ENCODE measurements around the gene CHST6.

Gene CHST6

GRCh38 chr16:75502916-75503605 lies 7.8 kb upstream of the CHST6 start:
- no peak for DNase-seq

GRCh38 chr16:75501820-75502219 lies 6.6 kb upstream of the CHST6 start:
- DNase-seq = peak; percentile 83

GRCh38 chr16:75501359-75501758 lies 6.1 kb upstream of the CHST6 start:
- no peak for DNase-seq

DNA sequence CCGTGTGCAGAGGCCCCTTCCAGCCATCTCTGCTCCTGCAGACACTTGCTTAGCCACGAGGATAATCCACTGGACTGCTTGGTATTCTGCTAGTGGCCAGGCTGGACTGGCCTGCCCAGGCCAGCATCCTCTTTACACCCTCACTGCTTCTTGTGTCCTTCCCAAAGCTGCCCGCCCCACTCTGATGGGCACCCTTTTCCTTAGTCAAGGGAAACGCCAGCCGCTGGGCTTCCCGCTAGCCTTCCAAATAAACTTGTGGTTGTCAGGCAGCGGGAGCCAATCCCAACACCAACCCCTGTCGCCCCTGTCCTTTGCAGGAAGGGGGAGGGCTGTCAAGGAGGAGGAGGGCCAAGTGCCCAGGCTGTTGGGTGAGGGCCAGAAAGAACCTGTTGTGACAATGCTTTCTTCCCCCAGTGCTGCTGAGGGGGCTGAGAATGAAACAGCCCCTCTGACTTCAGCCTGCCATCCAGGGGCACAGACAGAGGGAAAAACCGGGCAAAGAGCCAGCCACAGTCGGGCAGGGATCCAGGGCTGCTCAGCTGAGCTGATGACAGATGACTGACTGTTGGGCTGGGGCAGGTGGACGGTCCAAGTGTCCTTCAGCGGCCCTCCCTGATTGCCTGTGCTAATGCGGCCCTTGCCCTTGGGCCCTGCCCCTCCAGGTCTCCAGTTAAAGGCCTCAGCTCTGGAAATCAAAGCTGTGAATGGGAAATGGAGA lies 3.5 kb upstream of the CHST6 start:
- DNase-seq = peak; percentile 83

GRCh38 chr16:75497558-75497957 lies 2.3 kb upstream of the CHST6 start:
- peak; percentile 43 for DNase-seq

DNA sequence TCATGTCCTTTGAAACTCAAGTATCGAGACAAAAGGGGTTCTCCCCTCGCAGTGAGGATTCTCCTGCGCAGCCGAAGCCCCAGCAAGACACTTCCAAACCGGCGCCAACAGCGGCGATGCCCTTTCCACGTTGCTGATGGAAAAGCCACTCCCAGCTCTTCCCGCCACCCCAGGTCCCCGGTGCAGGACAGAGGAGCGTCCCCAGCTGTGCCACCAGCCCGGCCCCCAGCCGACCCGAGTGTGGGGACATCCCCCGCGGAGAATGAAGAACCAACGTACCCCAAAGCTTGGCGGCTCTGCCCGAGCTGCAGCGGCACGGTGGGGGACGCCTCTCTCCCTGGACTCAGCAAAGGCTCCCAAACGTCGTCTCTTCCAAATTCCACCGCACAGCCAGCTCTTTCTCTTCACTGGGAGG lies 573 bp downstream of the CHST6 start:
- peak; percentile 52 for DNase-seq

GRCh38 chr16:75494184-75494583 lies 1.1 kb downstream of the CHST6 start:
- DNase-seq = no peak

GRCh38 chr16:75491876-75492275 lies 3.4 kb downstream of the CHST6 start:
- DNase-seq = no peak

DNA sequence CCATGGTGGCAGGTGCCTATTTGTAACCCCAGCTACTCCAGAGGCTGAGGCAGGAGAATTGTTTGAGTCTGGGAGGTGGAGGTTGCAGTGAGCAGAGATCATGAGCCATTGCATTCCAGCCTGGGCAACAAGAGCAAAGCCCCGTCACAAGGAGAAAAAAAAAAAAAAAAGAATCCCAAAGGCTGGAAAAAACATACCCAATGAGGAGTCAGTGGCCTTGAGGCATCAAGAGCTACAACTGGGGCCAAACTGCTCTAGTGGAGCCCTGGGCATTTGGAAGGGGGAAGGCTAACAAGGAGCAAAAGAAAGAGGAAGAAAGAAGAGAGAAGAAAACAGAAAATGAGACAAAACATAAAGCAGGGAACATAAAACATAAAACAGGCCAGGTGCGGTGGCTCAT lies 6.9 kb downstream of the CHST6 start:
- DNase-seq = no peak

GRCh38 chr16:75486676-75487313 lies 8.4 kb downstream of the CHST6 start:
- no peak for DNase-seq

DNA sequence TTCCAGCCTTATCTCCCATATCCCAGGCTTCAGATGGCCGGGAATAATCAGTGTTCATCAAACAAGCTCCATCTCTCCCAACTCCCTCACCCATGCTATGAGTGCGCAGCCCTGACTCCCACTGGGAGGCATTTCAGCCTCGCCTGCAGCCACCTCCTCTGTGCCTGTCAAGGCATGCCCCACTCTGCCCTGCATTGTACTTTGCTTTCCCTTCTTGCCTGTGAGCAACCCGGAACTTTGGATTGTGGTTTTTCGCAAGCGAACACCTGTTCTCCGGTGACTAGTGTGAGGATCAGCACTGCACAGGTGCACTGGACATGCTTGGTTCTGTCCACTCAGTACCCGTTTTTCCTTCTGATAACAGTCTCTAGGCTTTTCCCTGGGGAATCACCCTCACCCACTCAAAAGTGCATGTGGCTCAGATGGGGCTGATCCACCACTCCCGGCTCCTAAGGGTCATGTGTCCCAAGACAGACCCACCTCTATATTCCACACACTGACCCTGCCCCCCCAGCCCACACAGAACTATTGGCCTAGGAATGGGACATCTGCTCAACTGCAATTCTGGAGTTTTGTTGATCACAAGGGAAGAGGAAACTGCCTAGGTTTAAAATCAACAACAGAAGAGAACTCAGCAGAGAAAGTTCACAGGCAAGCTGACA lies 9.1 kb downstream of the CHST6 start:
- DNase-seq = no peak

DNA sequence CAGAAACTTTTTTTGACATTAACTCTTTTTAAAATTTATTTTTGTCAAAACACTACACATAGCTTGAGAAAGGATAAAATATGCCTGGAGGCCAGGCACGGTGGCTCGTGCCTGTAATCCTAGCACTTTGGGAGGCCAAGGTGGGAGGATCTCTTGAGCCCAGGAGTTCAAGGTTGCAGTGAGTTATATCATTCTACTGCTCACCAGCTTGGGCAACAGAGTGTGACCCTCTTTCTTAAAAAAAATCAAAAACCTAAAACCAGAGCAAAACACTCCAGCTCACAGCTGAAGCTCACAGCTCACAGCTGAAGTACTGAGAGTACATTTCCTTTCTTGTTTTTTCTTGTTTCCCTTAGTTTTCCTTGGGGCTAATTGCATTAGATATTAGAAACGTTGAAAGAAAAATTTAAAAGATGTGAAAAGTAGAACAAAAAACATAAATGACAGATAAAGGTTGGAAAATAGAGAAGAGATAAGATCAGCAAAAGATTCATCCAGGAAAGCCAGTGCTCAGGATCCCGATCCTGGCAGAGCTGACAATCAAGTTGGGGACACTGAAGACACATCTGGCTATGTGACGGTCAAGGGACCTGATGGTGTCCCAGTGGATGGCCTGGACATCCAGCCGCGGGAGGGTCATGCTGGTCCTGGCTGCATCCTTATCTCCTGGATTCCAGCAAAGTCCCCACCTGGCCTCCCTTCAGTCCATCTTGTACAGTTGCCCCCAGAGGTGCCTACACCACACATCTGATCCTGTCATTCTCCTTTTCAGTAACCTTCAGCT lies 9.8 kb downstream of the CHST6 start:
- DNase-seq = no peak

DNA sequence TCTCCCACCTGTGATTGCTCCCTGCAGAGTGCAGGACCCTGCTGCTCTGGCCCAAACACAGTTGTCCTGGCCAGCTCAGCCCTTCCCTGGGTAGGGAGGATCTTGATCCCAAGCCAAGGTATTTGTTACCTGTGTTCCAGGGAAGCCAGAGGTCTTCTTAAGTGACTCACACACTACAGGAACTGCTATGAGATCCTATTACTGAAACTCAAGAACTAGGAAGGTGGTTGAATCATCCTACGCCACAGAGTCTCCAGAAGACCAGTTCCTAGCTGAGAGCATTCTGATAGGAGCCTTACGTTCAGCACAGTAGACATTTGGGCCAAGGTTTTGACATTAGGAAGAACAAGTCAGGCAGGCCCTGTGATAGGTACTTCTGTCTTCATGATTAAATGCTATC lies 12.0 kb downstream of the CHST6 start:
- no peak for DNase-seq

GRCh38 chr16:75482434-75483205 lies 12.6 kb downstream of the CHST6 start:
- DNase-seq = no peak

DNA sequence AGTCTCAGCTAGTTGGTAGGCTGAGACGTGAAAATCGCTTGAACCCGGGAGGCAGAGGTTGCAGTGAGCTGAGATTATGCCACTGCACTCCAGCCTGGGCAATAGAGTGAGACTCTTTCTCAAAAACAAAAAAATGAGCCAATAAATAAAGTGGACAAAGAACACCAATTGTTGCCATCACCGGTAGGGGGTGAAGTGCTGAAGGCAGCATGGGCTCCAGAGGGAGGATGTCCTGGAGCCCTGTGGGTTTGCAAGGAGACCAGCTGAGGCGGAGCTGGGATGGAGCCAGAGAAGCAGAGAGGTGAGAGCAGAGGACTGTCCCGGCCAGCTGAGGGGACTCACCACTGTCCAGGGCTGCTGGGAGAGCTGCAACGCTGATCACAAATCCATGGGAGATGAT lies 13.8 kb downstream of the CHST6 start:
- DNase-seq = no peak

- no peak for DNase-seq
Measured at GRCh38 chr16:75479421-75479990, 15.7 kb downstream of the CHST6 start.

DNA sequence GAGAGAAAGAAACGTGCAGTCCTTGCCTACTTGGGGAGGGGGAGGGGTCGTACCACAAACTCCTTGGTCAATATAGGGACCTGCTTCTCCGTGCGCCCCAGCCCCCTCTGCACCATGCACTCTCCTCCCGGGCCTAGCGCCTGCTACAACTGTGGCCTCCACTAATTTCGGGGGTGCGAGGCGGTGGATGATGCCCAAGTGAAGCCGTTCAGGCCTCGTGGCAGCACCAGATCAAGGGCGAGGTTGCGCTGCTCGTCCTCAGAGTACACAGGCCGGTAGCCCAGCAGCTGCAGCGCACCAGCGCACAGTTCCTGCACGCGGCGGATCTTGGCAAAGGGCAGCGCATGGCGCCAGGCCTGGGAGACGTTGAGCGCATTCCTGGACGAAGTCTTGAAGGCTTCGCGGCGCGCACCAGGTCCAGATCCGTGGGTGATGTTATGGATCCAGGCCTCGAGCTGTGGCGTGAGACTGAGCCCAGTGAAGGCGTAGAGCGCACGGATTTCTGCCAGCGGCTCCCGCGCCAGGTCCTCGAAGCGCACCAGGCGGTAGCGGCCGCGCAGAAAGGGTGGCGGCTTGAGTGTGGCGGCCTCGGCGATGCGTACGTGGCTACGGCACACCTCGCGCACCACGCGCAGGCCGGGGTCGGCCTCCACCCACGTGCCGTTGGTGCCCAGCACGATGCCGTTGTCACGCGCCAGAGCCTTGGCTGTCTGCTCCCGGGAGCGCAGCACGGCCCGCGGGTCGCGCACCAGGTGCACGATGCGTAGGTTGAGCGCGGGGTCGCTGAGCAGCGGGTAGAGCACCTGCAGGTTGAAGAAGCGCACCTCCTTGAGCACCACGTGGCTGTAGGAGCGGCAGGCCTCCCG lies 16.5 kb downstream of the CHST6 start:
- no peak for DNase-seq

DNA sequence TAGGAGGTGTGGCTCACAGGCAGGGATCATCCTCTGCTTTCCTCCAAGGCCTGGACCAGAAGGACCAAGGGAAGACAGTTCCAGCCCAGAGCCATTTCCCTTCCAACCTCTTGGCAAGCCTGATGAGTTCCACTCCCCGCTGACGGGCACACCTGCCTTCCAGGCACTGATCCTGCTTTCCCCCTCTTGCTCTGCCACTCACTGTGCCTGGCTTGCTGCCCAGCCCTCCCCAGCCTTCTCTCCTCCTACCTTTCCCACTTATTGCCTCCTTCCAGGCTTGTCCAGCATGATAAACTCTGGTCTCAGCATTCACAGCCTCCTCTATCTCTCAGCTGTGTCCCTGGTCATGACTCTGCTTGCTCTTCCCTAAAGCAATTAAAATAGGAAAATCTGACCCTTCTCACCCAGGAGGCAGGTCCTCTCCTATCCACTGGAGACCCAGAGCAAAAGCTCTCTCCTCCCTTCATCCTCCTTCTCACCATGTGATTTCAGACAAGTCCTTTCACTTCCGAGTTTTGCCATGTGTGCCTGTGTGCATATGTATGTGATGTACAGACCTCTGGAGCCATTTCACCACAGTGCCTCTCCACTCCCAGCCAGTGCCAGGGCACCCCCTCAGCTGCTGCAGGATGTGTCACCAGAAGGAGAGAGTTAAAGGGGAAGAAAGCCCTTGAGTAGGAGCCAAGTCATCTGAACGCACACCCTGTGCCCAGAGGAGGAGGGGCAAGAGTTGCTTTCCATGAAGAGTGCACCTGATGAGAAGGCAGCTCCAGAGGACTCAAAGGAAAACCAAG lies 17.4 kb downstream of the CHST6 start:
- DNase-seq = no peak

DNA sequence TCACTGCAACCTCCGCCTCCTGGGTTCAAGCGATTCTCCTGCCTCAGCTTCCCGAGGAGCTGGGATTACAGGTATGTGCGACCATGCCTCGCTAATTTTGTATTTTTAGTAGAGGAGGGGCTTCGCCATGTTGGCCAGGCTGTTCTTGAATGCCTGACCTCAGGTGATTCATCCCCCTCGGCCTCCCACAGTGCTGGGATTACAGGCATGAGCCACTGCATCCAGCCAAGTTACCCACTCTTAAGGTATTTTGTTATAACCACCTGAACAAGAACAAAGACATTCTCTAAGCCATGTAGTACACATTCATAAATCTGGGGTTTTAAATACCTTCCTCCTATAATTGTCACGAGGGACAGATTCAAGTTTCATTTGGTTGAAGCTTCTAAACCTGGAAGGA lies 18.4 kb downstream of the CHST6 start:
- DNase-seq = no peak

GRCh38 chr16:75475420-75475847 lies 19.8 kb downstream of the CHST6 start:
- no peak for DNase-seq

Measured in femur (tissue), 1 donor.